Suppressor macrophage treated with lipopolysaccharide for 1 hour (primary cell): ENCODE results near the gene TCF4.

Source experiments
- DNase-seq, 3 donors: peaks; one replicate each; pipeline ENCODE4 v3.0.0-alpha.2; 2020 to 2022

The TCF4 gene

DNA sequence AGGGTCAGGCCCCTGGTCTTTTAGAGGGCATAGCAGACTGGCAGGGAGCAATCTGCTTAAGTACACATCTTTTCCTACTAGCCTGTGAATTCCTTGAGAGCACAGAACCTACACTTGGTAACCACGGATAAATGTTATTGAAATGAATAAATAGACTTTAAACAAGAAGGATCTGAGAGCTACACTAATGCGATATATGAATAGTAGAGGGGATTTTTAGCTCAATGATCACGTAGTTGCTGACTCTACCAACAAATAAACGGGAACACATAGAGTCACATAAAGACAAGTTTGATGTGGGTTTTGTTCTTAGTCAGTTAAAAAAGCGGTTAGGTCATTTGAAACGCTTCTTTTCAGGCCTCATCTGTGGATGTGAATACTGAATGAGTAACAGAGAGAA, 338.4 kb downstream of the TCF4 start:
- peak in 1 of 3 donors; percentile 3 for DNase-seq

DNA sequence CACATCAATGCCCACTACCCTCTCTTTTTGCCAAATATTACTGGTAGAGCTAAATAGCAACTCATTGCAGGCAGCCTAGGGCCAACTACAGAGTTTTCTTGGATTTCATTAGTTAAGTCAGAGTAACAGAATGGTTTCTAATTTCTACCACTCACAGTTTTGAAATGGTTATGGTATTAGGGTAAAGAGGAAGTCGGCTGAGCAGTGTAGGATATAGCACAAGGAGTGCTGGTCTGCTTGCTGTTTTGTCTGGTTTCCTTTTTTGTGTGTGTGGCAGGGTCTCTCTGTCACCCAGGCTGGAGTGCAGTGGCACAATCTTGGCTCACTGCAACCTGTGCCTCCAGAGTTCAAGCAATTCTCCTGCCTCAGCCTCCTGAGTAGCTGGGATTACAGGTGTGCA, 339.5 kb downstream of the TCF4 start:
- peak in 2 of 3 donors; percentile 10 to 14 for DNase-seq

DNA sequence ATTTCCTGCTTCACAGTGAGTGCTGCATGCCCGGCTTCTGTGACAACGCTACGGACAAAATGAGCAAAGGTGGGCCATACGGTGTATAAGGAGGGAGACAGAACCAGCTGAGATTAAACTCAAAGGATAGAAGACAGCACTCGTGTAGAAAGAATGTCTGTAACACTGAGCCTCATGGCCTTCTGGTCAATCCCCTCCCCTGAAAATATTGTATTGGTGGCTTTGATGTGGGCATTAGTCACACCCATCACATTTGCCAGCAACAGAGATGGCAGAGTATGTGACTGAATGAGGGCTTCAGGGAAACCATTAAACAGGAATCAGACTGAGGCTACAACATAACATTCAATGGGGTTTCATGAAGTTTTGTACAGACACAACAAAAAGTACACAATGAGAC, 341.0 kb downstream of the TCF4 start:
- DNase-seq = no peak

DNA sequence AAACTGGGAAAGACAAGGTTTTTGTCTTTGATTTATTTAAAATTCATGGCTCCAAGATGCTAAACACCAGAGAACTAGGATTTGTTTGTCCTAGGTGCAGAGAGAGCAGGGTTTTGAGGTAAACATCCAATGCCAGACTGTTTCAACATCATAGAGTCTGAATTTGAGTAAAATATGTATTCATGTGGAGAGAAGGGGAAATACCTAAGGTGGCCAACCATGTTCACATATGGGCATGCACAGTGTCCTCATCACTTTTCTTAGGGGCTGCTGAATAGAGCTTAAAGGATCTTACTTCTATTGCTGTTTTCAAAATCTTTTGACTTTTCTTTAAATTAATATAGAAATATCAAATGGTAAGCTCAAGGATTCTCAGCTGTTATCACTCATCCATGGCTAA, 341.7 kb downstream of the TCF4 start:
- DNase-seq = no peak

DNA sequence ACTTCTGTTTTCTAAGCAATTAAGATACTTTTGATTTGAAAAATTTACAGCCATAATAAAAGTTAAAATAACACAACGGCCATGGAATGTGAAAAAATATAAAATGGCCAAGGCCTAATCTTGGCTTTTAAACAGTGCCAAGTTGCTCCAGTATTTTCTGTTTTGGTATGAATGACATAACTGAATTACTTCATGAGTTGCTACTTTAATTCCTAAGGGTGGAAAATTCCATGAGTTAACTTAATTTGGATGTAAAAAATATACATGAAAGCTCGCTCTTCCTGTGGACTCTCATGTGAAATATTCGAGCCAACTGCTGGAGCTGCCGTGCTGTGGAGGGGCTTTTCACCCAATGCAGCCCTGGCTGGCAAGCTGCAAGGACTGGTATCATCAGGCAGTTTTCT, 342.8 kb downstream of the TCF4 start:
- DNase-seq = no peak

DNA sequence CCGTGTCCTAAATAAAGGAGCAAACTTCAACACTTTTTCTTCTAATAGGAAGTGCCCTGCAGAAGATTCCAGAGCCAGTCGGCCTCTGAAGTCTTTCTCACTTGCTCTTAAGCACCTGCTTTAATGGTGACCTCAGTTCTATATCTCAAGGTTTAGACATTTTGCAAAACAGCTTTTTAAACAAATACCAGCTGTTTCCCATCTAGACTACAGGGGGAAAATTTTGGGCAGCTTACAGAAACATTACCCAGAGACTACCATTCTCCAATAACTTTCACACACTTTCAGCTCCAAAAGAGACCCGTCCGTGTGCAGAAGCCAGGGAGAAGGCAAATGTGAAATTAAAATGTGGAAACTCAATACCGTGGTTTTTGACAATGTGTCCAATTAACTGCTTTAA, 343.4 kb downstream of the TCF4 start:
- DNase-seq = no peak

DNA sequence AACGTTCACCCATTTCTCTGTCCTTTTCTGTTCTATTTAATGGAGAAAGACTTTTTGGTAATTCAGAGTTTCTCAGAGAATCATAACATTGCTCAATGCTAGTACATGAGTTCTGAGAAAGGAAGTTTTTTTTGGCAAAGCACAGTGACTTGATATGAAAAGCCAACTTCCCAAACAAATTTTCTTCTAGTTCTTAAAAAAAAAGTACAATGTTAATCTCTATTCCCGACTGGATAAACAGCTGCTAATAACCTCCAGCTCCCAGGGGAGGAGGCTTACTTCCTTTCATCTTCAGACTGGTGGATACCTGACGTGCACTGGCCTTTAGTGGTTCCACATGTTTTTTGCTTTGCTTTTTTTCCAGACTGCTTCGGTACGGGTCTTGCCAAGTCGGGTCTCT, 344.1 kb downstream of the TCF4 start:
- DNase-seq = no peak

DNA sequence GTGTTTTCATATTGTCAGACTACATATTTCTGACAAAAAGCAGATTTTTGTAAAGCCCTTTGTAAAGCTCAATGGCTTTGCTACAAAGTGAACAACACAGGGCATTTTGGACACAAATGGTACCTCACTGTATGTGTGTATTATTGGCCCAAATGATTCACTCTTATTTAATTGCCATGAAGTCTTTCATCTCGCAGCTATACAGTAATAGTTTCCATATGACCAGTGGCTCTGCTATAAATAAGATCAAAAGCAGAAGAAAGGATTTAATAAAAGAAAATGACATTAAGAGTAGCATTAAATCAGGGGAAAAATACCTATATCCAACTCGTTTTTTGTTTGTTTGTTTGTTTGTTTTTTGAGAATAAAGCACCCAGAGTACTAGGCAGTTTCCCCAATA, 344.7 kb downstream of the TCF4 start:
- no peak for DNase-seq

DNA sequence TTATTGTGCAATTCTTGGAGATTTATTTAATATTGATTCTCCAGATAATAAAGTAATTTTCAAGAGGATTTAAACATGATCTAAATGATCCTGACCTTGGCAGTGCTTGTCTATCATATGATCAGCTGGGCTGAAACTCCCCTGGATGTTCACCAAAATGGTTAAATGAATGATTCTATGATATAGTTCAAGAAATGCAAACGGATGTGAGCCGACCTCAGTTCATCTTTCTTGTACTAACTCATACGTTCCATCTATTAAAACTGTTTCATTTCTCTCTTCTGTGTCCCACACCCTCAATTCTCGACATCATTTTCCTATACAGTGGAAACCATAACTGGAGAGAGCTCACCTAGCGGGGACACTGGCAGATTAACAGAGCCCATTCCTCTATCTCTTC, 347.0 kb downstream of the TCF4 start:
- no peak for DNase-seq

DNA sequence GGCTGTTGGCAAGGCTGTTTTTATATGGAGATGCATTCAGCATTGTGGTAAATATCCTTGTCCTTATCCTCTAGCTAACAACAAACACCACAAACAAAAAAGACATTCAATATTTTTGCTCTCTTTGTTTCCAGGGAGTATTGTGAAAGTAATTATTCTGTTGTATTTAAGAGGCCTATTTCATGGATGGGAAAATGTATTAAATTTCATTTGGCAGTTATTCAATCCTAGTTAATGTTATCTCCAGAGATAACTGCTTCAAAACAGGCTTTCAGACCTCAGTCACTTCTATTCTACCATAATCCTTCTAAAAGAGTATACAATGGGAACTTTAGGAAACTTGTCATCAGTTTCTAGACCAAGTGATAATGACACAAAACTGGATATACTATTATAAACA, 348.3 kb downstream of the TCF4 start:
- DNase-seq = no peak

DNA sequence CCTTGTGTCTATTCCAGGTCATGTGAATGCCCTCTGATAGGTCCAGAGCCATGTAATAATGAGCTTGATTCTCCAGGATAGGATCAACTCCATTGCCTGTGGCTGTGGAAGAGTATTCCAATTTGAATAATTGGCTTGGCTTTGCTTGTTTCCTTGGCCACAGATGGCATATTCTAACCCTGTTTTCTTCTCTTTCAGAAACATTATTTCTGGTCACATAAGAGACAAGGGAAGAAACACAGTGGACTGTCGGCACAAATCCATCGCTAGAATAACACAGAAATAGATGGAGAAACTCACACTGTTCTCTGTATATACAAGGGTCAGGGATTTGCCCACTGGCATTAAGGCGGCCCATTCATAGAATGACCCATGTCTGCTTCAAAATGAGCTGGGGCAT, 350.3 kb downstream of the TCF4 start:
- DNase-seq = no peak

DNA sequence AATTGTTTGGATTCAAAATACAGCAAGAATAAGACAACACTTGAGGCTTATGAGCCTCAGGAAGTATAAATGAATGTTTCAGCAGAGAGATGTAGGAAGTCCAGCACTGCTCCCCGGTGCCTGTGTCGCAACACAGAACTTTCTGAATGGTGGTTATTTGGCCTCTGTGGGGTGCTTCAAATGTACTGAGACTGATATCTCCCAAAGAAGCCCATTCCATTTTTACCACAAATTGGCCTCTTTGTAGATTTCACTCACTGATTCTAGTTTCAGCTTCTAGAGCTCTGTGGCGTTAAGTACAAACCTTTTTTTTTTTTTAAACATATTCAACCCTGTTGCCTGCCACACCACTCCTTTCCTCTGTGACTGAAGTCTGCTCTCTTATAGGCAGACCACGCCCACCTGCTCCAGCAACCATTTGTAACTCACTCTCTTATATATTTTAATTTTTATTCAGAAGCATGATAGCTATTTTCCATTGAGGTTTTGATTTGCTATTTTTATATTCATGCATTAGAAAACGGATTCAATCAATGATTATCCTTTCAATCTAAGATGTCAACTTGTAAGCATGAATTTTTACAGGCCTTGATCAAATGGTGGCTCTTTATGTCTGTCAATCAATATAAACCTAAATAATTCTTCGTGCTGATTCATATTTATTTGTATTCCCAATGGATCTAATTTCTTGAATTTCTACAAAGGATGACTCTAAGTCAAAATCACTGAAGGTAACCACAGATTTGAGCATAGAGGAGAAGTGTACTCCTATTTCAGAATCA, 351.7 kb downstream of the TCF4 start:
- peak; percentile 49 to 60 (median 59) for DNase-seq

DNA sequence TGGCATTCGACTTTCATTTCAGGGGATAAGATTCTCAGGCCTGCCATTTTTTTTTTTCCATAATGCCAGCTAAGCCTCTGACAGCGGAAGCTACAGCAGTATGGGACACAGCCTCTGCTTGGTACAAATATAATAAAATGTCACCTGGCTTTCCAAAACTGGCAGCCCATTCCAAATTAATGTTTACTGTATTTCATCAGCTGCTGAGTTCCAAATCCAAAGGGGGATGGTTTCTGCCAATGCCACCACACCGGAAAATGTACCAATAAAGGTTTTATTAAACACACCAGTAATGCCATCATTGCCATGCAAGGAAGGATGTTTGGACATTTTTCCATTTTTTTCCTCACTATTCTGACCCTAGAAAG, 352.9 kb downstream of the TCF4 start:
- DNase-seq = no peak

DNA sequence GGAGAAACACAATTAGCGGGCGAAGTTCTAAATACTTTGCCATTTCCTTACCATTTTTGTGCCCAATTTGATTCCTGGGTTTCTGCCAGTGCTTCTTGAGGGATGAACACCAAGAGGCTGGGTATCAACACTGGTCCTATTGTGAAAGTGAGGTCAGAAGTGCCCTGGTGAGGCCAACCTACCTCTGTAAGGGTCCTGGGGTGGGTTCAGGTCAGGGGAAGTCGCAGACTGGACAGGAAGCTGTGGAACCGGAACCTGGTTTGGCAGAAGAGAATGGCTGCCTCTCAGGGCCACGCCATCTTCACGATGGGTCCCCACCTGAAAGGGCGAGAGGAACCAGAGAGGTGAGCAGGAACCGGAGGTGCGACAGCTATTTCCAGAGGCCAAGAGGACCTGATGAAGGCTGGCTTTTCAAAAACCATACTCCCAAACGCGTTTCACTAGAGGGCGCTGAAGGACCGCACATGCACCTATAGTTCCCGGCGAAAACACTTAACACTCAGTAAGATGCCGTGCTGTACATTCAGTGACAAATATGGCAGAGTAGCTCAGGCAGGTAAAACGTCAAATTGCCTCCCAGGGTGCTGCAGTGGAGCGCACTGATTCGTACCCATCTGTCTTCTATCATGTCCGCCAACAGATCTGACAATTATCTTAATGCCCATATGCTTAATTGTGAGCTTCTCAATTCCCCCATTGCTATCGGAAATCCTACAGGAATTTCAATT, 353.5 kb downstream of the TCF4 start:
- DNase-seq = peak; percentile 81 to 89 (median 88)

DNA sequence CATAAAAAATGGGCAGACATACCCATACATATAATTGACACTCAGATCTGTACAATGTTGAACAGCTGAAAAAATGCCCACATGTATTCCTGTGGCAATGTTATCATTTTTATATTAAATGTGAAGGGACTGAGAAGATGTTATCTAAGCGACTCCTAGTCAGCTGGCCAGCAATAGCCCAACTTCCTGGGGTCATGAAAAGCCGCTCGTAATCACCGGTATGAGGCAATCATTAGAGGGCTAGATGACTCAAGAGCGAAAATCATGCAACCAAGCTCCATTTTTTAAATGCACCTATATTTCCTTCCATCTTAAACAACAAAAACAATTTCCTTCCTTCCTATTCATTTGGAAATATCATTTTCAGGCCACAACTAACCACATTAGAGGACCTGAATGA, 354.1 kb downstream of the TCF4 start:
- DNase-seq = peak; percentile 59 to 65 (median 62)

DNA sequence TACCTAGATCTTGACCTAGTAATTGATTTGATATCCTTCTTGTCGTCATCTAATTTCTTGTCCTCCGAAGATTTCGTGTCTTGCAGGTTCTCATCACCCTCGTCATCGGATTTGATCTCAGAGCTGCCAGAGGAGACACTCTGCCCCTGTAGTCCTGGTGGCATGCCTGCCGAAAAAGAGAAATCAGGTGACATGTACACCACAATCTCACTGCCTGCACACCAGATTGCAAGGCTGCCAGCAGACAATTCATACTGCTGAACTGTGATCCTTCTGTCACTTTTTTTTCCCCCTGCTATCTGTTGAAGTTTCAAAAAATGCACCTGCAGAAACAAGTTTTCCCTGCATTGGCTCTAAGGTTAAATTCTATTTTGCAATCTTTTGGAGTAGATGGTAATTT, 355.5 kb downstream of the TCF4 start:
- no peak for DNase-seq

DNA sequence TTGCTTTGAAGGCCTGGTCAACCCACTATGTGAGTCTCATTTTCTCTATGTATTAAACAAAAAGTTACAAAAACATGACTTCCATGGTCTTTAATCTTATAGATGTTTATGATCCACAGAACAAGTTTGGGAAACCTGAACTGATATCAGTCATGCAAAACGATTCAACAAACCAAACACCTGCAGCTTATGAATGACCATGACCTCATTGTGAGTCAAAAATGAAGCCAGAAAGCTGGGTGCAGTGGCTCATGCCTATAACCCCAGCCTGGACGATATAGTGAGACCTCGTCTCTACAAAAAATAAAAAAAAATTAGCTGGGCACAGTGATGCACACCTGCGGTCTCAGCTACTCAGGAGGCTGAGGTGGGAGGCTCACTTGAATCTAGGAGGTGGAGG, 358.3 kb downstream of the TCF4 start:
- DNase-seq = no peak

DNA sequence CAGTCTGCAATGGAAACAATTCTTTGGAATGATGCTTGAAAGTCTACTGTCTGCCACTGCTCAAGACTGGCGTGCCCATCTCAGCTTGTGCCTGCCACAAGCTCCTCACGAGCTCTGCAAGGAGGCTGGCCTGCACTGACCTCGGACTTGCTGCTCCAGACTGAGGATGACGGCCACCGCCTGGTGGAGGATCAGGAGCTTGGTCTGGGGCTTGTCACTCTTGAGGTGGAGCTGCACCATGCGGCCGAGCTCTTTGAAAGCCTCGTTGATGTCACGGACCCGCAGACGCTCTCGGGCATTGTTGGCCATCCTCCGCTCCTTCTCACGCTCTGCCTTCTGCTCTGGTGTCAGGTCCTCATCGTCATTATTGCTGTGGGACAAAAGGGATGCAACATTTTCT, 359.3 kb downstream of the TCF4 start:
- no peak for DNase-seq

DNA sequence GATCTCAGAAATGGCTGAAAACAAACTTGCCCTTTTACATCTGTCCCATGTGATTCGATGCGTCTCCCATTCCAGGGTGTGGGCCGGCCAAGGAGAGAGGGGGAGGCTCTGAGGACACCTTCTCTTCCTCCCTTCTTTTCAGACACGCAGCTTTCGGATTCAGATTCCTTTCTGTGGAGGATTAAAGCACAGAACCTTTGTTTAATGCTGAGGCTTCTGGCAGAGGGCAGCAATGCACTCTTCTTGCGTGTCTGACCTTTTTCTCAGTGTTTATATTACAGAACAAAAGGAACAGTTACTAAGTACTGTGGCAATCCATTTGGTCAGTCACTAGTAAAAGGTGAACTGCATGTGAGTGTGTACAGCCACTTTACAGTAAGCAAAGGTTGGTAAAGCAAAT, 359.8 kb downstream of the TCF4 start:
- no peak for DNase-seq

DNA sequence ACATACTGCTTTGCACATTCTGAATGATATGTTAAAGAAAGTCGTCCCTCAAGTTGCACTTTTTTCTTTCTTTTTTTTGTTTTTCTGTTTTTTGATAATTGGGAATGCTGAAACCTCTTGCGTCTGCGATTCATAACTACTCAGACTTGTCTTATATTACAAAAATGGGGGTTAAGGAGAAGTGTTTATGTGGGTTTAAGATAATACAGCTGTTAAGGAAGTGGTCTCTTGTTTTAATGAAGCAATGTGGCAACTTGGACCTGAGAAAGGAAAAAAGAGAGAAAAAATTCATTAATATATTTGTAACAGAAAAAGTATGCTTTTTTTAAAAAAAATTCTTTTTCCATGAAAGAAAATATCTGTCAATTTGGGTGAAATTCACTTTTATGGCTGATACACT, 360.2 kb downstream of the TCF4 start:
- DNase-seq = no peak

DNA sequence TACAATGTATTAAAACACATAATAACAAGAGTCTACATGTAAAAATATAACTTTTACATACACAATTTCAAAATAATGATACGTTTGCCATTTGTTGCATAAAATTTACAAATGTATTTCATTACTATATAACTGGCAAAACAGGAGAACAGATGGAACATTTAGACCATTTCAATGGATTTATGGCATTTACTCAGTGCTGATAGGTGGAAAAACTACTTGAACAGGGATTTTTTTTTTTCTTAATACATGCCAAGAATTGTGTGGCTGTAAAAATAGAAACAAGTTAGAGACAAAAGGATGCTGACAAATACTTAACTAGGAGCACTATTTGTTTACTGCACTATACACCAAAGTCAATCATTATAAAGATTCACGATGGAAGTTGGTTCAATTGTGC, 361.9 kb downstream of the TCF4 start:
- no peak for DNase-seq

DNA sequence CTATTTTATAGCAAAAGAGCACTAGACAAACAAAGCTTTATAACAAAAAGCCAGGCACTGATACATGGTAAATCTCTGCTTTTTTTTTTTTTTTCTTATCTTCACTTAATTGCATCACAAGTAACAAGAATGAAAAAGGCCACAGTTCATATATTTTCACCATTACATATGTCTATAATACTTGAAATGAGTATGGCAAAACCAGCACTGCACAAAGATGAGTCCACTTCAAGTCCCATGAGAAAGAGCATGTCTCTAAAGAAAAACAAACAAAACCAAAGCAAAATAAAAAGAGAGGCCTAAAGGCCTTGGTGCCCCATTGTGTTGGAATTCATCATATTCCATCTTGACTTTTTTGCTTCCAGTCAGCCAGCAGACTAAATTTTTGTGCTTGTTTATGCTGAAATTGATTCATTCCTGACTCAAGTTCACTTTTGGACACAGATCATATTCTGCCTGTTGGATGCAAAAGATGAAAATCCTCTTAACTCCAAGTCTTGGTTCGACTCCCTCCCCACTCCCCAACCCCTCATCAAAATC, 363.8 kb downstream of the TCF4 start:
- no peak for DNase-seq

DNA sequence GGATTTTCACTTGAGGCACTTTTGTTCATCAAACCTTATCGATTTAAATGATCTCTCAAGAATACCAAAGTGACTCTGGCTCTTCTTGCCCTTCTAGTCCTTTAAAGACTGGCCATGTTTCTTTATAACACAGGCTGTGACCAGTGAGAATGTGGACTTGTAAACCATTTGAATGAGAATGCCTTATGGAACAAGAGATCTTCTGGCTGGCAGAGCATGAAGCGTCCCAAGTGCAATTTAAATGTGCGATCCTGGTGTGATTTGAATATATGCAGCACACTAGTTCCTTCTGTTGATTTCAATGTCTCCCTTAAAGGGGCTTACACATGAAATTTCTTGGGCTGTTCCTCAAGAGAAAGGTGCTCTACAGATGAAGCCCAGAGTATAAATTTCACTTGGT, 366.4 kb downstream of the TCF4 start:
- DNase-seq = no peak

DNA sequence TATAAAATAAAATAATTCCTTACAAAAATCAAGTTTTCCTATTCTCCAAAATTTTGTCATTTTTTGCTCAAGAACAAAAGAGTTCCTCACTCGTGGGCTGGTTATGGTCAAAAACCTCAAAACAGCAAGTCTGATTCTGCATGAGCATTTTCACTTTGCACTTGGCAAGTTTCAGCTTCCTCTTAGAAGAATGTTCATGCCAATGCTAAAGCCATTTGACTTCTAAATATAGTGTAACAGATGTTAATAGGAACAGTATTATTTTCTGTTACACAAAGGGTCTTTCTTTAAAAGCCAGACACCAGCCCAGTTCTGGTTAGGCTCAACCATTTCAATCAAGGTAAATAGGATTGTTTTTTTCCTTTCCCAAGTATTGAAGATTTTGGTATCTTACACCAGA, 367.5 kb downstream of the TCF4 start:
- DNase-seq = peak; percentile 13 to 25 (median 18)

DNA sequence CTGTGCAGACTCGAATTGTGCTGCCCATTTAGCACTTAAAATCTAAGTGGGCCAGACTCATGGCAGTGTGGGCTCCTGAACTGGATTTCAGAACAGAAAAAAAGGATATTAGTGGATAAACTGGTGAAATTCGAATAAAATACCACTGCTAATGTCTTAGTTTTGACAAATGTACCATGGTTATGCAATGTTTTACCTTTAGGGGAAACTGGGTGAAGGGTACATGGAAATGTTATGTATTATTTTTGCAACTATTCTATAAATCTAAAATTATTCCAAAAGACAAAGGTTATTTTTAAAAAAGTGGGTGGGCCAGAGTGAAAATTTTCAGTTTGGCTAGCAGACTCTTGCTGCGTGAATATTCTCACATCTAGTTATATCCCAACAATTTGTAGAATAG, 368.2 kb downstream of the TCF4 start:
- DNase-seq = no peak
